Measurements from ENCODE around the gene LIN52. TPM values are rescaled to one million over a fixed set of nuclear protein-coding genes. Genes with fewer than 3 reads are reported as not detected.

LIN52 gene
- polyA plus RNA-seq, 2 of the 4 experiments (the other 2 are of a cell fraction), result 9.3 to 10.8 TPM

- TF ChIP-seq PBX3 (IDR thresholded peaks at IDR 0.05), result no peak
- no peak for TF ChIP-seq JUNB (IDR thresholded peaks at IDR 0.05)
- TF ChIP-seq GATA3 (IDR thresholded peaks at IDR 0.05; ENCODE audit: borderline replicate concordance), result no peak
- no peak for TF ChIP-seq E2F6 (IDR thresholded peaks at IDR 0.05; ENCODE audit: borderline replicate concordance, low read depth)
- TF ChIP-seq FOSB (CRISPR knock-in tag; IDR thresholded peaks at IDR 0.05), result no peak
- TF ChIP-seq HMGXB4 (CRISPR knock-in tag; IDR thresholded peaks at IDR 0.05; ENCODE audit: borderline replicate concordance), result no peak
- TF ChIP-seq CBX8 (IDR thresholded peaks at IDR 0.05), result no peak
Observed at GRCh38 chr14:74127634-74128033, 42.9 kb downstream of the LIN52 start (continued).

- H3K9me3 ChIP-seq, result no peaks in the 10 kb centered on the region
- H3K4me3 ChIP-seq, result no peak overlapping the region
- H3K4me2 ChIP-seq, result peak overlapping the region; percentile 33; the same call in 2 of the 3 replicates
- CTCF ChIA-PET, result interaction anchor here (0.6 to 1.7 kb wide), 2 partner anchors 11 to 119 kb away, joined by 4 to 6 read pairs; no protein-coding TSS in a partner anchor
- no peak overlapping the region for H3K27ac ChIP-seq
- ATAC-seq (no peak), DNase-seq (ENCODE audit: low read depth in 1 of 2, low spot score in 1 of 2) (no peak), FAIRE-seq (no peak)
- TF ChIP-seq MYC (IDR thresholded peaks at IDR 0.05; ENCODE audit: borderline replicate concordance, low read length) (no peak), HOXB13 (CRISPR knock-in tag; IDR thresholded peaks at IDR 0.05; ENCODE audit: low read depth) (no peak), MAFK (IDR thresholded peaks at IDR 0.05; ENCODE audit: partially characterized antibody) (peak; percentile 33)
- WGBS (ENCODE audit: missing lambda C conversion rate), result 74% methylated on average over 3 of the region's 3 CpGs
- H3K4me1 ChIP-seq, result peaks cover 12% of the 10 kb centered on the region; the same call in 2 of the 3 replicates
- POLR2A ChIA-PET, result no interaction called here
Observed at GRCh38 chr14:74133833-74134481, 49.2 kb downstream of the LIN52 start.

- ATAC-seq, result no peak
- Histone ChIP-seq H3K27ac (no peak overlapping the region), H3K4me2 (no peak overlapping the region; the same call in 2 of the 3 replicates), H3K4me1 (peaks cover 12% of the 10 kb centered on the region; the same call in 2 of the 3 replicates), H3K4me3 (no peak overlapping the region), H3K9me3 (no peaks in the 10 kb centered on the region)
- ChIA-PET CTCF (interaction anchor here (0.6 to 1.7 kb wide), 2 partner anchors 10 to 118 kb away, joined by 4 to 6 read pairs; no protein-coding TSS in a partner anchor), POLR2A (no interaction called here)
- no peak for DNase-seq (ENCODE audit: low read depth in 1 of 2, low spot score in 1 of 2)
- no peak for FAIRE-seq
- TF ChIP-seq ESRRA (IDR thresholded peaks at IDR 0.05; ENCODE audit: borderline replicate concordance, low read length) (no peak), FOXS1 (CRISPR knock-in tag; IDR thresholded peaks at IDR 0.05) (no peak), NR3C1 (IDR thresholded peaks at IDR 0.05) (no peak), EHF (CRISPR knock-in tag; IDR thresholded peaks at IDR 0.05) (no peak), CEBPB (IDR thresholded peaks at IDR 0.05) (no peak), CBX8 (IDR thresholded peaks at IDR 0.05) (no peak)
Observed at GRCh38 chr14:74134484-74134883, 49.7 kb downstream of the LIN52 start.

GRCh38 chr14:74135426-74135825 is 50.7 kb downstream of the LIN52 start:
- FAIRE-seq, result no peak
- no peak for DNase-seq (ENCODE audit: low read depth in 1 of 2, low spot score in 1 of 2)
- POLR2A ChIA-PET, result no interaction called here

More at GRCh38 chr14:74135426-74135825, 50.7 kb downstream of the LIN52 start:
- Histone ChIP-seq H3K9me3 (no peaks in the 10 kb centered on the region), H3K4me2 (no peak overlapping the region), H3K4me1 (peaks cover 12% of the 10 kb centered on the region; the same call in 2 of the 3 replicates), H3K4me3 (no peak overlapping the region), H3K27ac (no peak overlapping the region)
- TF ChIP-seq E2F6 (IDR thresholded peaks at IDR 0.05; ENCODE audit: borderline replicate concordance, low read depth), result no peak
- no peak for TF ChIP-seq SMC3 (IDR thresholded peaks at IDR 0.05)
- no peak for TF ChIP-seq CBX2 (IDR thresholded peaks at IDR 0.05; ENCODE audit: borderline replicate concordance, low read depth)
- TF ChIP-seq POLR2A (IDR thresholded peaks at IDR 0.05; ENCODE audit: low read length), result no peak
- TF ChIP-seq PHF8 (IDR thresholded peaks at IDR 0.05; ENCODE audit: borderline replicate concordance, low read depth), result no peak
- TF ChIP-seq RARB (CRISPR knock-in tag; IDR thresholded peaks at IDR 0.05), result no peak
- TF ChIP-seq NPAS2 (CRISPR knock-in tag; IDR thresholded peaks at IDR 0.05; ENCODE audit: borderline replicate concordance), result no peak
- no peak for TF ChIP-seq MAFK (IDR thresholded peaks at IDR 0.05; ENCODE audit: partially characterized antibody)
- TF ChIP-seq HOXB13 (CRISPR knock-in tag; IDR thresholded peaks at IDR 0.05; ENCODE audit: low read depth), result no peak
- no peak for TF ChIP-seq REST (IDR thresholded peaks at IDR 0.05)
- TF ChIP-seq USF2 (IDR thresholded peaks at IDR 0.05), result no peak
- CTCF ChIA-PET, result interaction anchor here (1.0 to 1.2 kb wide), 2 partner anchors 117 to 122 kb away, joined by 3 to 4 read pairs; no protein-coding TSS in a partner anchor
- no peak for ATAC-seq
- 91% methylated on average over 1 of the region's 1 CpG for WGBS (ENCODE audit: missing lambda C conversion rate)
